Endometrial microvascular endothelial cells (primary cell): ENCODE measurements around the gene SART1. TPM values are rescaled to one million over a fixed set of nuclear protein-coding genes. Genes with fewer than 3 reads are reported as not detected.

ENCODE experiments used
- in situ Hi-C: cut with HindIII; loops from 2 replicates; pipeline ENCODE4 v1.10.0; 2017; ENCODE audit warnings: low sequenced_read_pairs, low pct_unique_long_range_greater_than_20kb; ENCODE audit errors: inconsistent ontology term
- total RNA-seq: library from RNA; depleted of rRNA; stranded (reverse); fragments of >200 nt; gene quantifications from one replicate; pipeline ENCODE4 v1.2.3, GENCODE V29; 2015; ENCODE audit errors: inconsistent ontology term

SART1 gene
- total RNA-seq, 1 donor from 2014 or later: 34.7 TPM

- in situ Hi-C loops: no loop called here
Measured at GRCh38 chr11:65958774-65959420, 2.6 kb upstream of the SART1 start.

DNA sequence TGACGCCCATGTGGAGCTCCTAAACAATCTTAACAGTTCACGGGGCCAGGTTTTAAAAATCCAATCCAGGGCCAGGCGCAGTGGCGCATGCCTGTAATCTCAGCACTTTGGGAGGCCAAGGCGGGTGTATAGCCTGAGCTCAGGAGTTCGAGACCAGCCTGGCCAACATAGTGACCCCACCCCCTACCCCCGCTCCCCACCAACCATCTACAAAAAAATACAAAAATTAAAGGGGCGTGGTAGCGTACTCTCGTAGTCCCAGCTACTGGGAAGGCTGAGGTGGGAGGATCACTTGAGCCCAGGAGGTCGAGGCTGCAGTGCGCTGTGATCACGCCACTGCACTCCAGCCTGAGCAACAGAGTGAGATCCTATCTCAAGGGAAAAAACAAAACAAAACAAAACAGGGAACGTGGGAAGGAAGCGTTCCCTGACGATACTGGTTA, 689 bp upstream of the SART1 start:
- in situ Hi-C loops: no loop called here

DNA sequence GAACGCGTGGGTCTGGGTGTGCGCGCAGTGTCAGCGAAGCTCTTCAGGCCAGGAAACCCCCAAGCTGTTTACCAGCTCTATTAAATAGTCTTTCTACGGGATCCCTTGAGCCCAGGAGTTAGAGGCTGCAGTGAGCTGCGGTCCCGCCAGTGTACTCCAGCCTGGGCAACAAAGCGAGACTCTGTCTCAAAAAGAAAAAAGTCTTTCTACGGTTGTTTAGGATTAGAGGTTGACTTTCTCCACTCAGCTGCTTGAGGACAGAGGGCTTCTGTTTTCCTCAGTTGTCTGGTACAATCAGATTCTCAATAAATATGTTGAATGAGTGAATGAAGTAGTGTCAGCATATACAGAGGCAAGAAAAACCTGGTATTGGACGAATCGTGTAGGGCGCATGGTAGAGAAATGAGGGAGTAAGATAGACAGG, 619 bp downstream of the SART1 start:
- in situ Hi-C loops: no loop called here

DNA sequence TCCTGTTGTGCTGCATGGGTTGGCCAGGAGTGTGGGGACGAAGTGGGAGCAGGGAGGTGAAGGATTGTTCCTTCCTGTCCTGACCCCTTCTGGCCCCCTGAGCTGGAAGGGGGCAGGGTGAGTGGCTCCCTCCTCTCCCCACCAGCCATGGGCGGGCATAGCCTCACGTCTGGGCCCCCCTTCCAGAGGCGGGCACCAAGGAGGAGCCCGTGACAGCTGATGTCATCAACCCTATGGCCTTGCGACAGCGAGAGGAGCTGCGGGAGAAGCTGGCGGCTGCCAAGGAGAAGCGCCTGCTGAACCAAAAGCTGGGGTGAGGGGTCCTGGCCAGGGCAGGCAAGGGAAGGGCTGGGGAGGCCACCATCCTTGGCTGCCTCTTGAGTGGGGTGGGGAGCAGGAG, 3.4 kb downstream of the SART1 start:
- in situ Hi-C loops: no loop called here

- in situ Hi-C loops: no loop called here
Measured at GRCh38 chr11:65965986-65966762, 4.6 kb downstream of the SART1 start.

DNA sequence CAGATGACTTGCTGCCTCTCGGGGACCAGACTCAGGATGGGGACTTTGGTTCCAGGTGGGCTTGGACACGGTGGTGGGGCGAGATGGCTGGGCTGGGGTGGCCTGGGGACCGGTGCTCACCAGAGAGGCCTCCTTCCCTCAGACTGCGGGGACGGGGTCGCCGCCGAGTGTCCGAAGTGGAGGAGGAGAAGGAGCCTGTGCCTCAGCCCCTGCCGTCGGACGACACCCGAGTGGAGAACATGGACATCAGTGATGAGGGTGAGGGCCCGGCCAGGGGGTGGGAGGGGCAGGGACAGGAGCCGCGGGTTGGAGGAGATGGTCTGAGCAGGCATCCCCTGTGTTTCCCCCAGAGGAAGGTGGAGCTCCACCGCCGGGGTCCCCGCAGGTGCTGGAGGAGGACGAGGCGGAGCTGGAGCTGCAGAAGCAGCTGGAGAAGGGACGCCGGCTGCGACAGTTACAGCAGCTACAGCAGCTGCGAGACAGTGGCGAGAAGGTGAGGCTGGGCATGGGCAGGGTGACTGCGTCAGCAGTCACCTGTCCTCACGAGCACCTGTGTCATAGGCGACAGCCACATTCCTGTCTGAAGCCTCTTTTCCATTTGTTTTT, 5.9 kb downstream of the SART1 start:
- in situ Hi-C loops: no loop called here

DNA sequence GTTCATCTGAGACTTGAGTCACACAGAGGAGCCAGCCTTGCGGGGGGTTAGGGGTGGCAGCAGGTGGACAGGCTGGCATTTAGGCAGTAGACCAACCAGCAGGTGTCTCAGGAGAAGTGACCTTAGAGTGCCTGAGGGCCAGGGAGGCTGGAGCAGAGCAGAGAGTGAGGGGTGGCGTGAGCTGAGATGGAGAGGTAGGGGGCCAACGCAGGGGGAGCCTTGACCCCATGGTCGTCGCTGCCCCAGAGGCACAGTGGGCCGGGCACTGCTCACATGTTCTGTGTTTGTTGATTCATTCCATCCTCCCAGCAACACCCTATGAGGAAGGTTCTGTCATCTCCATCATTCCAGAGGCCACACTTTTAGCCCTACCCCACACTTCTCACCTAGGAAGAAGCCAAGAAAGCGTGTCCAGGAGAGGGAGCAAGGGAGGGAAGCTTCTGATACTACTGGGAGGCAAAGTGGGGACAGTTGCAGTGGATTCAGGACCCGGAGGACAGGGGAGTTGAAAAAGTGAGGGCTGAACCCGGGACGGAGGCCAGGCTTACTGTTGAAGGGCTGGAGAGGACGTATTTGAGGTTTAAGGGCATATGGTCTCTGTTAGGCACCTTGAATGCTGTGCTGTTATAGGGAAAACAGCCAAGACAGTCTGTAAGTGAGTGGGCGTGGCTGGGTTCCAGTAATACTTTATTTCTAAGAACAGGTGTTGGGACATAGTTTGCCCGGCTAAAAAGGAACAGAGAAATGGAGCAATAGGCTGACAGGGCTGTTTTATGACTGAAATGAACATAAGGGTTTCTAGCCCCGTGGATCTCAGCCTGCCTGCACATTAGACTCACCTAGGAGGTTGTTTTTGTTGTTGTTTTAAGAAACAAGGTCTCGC, 7.3 kb downstream of the SART1 start:
- in situ Hi-C loops: no loop called here

DNA sequence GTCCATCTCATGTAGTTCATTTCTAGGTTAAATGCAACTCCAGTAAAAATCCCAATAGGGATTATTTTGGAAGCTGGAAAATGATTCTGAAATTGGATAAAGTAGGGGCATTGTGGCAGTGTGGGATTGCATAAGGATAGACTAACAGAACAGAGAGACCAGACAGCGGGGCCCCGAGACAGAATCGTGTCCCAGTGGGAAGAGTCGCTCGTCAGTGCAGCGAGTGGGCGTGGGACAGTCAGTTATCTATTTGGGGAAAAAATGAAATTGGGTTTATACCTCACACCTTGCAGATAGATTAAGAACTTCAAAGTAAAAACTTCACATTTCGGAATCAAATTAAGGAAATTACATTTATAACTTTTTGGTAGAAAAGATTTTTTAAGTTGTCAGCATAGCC, 10.6 kb downstream of the SART1 start:
- in situ Hi-C loops: no loop called here

GRCh38 chr11:65973439-65974110, 12.0 kb downstream of the SART1 start:
- in situ Hi-C loops: no loop called here

- in situ Hi-C loops: no loop called here
Measured at GRCh38 chr11:65975771-65976170, 14.2 kb downstream of the SART1 start.

GRCh38 chr11:65976216-65977176, 15.0 kb downstream of the SART1 start:
- in situ Hi-C loops: no loop called here

DNA sequence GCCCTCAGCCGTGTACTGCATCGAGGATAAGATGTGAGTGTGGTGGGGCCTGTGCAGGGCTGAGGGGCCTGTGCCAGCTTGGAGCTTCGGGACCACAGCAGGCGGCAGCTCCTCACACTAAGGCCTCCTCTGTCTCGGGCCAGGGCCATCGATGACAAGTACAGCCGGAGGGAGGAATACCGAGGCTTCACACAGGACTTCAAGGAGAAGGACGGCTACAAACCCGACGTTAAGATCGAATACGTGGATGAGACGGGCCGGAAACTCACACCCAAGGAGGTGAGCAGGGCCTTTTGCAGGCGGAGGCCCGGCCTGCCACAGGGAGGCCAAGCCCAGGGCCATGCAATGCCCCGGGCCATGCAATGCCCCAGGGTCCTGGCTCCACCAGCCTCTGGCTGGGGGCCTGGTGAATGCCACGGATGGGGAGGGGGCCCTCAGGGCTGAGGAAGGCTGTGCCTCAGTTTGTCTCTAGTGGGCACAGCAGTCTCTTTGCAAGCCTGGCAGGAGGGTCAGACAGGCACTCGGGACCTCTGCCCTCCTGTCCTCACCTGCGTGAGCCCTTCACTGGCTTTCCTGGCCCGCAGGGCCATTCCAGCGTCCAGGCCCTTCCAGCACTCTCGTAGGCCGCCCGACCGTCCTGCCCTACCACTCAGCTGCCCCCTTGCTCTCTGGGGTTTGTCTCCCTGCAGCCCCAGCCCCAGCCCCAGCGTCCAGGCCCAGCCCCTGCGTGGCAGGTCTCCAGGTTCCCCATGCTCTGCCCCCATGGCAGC, 16.3 kb downstream of the SART1 start:
- in situ Hi-C loops: no loop called here

DNA sequence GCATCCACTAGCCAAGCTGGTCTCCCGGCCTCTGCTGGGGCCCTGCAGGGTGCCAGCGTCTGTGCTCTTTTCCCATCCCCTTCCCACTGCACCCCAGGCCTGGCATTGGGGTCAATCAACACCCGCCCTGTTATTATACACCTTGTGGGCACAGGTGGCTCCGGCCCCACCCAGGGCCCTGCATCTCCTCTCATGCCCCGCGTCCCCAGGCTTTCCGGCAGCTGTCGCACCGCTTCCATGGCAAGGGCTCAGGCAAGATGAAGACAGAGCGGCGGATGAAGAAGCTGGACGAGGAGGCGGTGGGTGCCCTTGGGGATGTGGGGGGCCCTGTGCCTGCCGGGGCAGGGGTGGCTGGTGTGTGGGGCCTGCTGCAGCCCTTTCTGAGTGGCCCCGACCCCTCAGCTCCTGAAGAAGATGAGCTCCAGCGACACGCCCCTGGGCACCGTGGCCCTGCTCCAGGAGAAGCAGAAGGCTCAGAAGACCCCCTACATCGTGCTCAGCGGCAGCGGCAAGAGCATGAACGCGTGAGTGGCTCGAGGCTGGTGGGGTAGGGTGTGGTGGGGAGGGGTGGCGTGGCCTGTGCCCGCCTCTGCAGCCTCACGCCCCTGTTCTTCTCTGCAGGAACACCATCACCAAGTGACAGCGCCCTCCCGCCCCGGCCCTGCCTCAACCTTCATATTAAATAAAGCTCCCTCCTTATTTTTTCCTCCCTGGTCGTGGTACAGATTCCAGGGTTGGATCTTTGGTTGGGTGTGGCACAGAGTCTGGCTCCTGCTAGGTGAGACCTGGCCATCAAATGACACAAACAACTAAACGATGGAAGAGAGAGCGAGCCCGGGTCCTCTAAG, 17.1 kb downstream of the SART1 start:
- in situ Hi-C loops: no loop called here

DNA sequence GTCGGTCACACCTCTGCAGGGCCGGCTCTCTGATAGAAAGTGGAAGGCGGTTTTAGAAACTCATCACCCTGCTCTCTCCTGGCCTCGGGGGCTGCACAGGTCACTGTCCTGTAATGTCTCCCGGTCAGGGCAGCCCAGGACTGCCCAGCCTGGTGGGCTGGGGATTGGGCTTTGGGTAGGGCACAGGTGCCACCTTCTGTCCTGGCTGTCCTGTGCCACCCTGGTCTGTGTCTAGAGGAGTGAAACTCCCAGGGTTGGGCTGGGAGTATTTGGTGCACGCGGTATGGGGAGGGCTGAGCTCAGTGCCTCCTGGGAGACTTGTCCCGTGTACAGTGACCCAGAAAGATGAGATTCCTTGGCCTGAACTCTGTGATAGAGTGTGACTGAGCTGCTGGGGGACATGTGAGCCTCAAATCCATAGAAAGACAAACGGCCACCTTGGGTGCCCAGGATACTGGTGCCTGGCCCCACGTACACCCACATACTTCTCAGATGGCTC, 17.8 kb downstream of the SART1 start:
- in situ Hi-C loops: no loop called here

- in situ Hi-C loops: no loop called here
Measured at GRCh38 chr11:65981101-65981740, 19.7 kb downstream of the SART1 start.
